Psoas muscle (tissue), 8 donors: ENCODE results near the gene WNT7A. TPM values are rescaled to one million over a fixed set of nuclear protein-coding genes. Genes with fewer than 3 reads are reported as not detected.

ENCODE experiments used
- ATAC-seq, 4 donors: fragments of 200-7000 bp; cut with Tn5 transposase; one replicate each; pipeline ENCODE4 v1.9.1; 2020; ENCODE audit warnings: moderate library complexity in 3 of 4, mild to moderate bottlenecking in 2 of 4
- DNase-seq, 2 donors: peaks; one replicate each; pipeline ENCODE4 v3.0.0-alpha.2; 2020
- H3K27ac ChIP-seq: fragments of 200-600 bp; one replicate; pipeline ENCODE4 v1.8.0; 2022
- H3K27me3 ChIP-seq, 3 donors: fragments of 200-600 bp in 1 of 3; one replicate each; pipeline versions ENCODE4 v1.6.1 to v1.8.0; 2013 to 2022; ENCODE audit warnings: low read length in 2 of 3, mild to moderate bottlenecking in 2 of 3, moderate library complexity in 1 of 3; ENCODE audit not compliant: insufficient read depth in 3 of 3
- H3K36me3 ChIP-seq, 2 donors: fragments of 200-600 bp in 1 of 2; one replicate each; pipeline versions ENCODE4 v1.6.1 to v1.8.0; 2013 to 2022; ENCODE audit warnings: low read depth in 1 of 2, mild to moderate bottlenecking in 1 of 2, moderate library complexity in 1 of 2; ENCODE audit not compliant: insufficient read depth in 1 of 2
- H3K4me1 ChIP-seq: fragments of 200-600 bp; one replicate; pipeline ENCODE4 v1.8.0; 2022
- H3K4me3 ChIP-seq: fragments of 200-600 bp; one replicate; pipeline ENCODE4 v1.8.0; 2022; ENCODE audit warnings: mild to moderate bottlenecking
- H3K9me3 ChIP-seq: fragments of 200-600 bp; one replicate; pipeline ENCODE4 v1.8.0; 2022
- CTCF ChIP-seq: fragments of 200-600 bp; IDR thresholded peaks from one replicate; pipeline ENCODE4 v1.8.0; 2022; ENCODE audit warnings: antibody characterized with exemption
- WGBS, 3 donors: extraction: QIAGEN DNeasy Blood & Tissue Kit; methylation state at CpG; one replicate each; pipeline versions ENCODE4 v1.1.6 to v1.1.7; 2013; 5-methylcytosine and 5-hydroxymethylcytosine counted together
- intact Hi-C, 2 donors: fragments of 100-400 bp; cut with DNase I; formaldehyde crosslinking; loops; one replicate each; pipeline versions ENCODE4 v1.11.0 to v1.14.2; 2022
- polyA plus RNA-seq, 3 donors: library from polyadenylated mRNA; stranded (reverse); fragments of 200-250 nt; gene quantifications; one replicate each; pipeline ENCODE4 v1.2.3, GENCODE V29; 2013
- total RNA-seq, 4 donors: library from RNA; stranded (reverse); fragmentation: NEBNext Ultra II Directional in 2 of 4; extraction: Animal tissue kit (Norgen Biotek cat#: 25700) in 2 of 4; gene quantifications; one replicate each; pipeline versions ENCODE4 v1.2.1 to v1.2.4, GENCODE V29; 2021 to 2023
- donor health status: healthy with polysubstance abuse.
- donor health status: DM: no; HTN: no; CAD: no; lungs with moderate emphysema.
- donor health status: Bipolar disorder and iron deficiency.
- donor health status: healthy.
- donor health status: DM: yes; HTN: yes; CAD: no.
- donor health status: DM: no; HTN: no; CAD: no.
- donor health status: DM: no; HTN: no; CAD: no.
- donor health status: DM: yes; HTN: yes; CAD: no.

Gene WNT7A
- total and polyA plus RNA-seq, 7 donors = 0.04 TPM; not detected in 6

GRCh38 chr3:13823692-13824091 is 56.2 kb downstream of the WNT7A start:
- no peak for ATAC-seq
- no peak for DNase-seq
- Histone ChIP-seq H3K4me3 (no peak overlapping the region), H3K36me3 (no peaks in the 10 kb centered on the region), H3K9me3 (no peaks in the 10 kb centered on the region), H3K27me3 (peaks cover 0 to 8% (median 2%) of the 10 kb centered on the region in 3 donors), H3K27ac (no peak overlapping the region), H3K4me1 (no peaks in the 10 kb centered on the region)
- intact Hi-C loops = no loop called here
- 78 to 89% (median 81%) methylated on average over 3 of the region's 3 CpGs for WGBS, 3 donors
- TF ChIP-seq CTCF = no peak

GRCh38 chr3:13822871-13823585 is 56.8 kb downstream of the WNT7A start:
- Histone ChIP-seq H3K4me3 (no peak overlapping the region), H3K9me3 (no peaks in the 10 kb centered on the region), H3K36me3 (no peaks in the 10 kb centered on the region), H3K27ac (no peak overlapping the region), H3K27me3 (peaks cover 0 to 8% (median 2%) of the 10 kb centered on the region in 3 donors), H3K4me1 (no peaks in the 10 kb centered on the region)
- ATAC-seq = no peak
- 77 to 79% (median 78%) methylated on average over 8 of the region's 8 CpGs for WGBS, 3 donors
- DNase-seq = peak in 1 of 2 donors; percentile 13
- intact Hi-C loops = no loop called here
- TF ChIP-seq CTCF = no peak

- Histone ChIP-seq H3K4me1 (no peaks in the 10 kb centered on the region), H3K9me3 (no peaks in the 10 kb centered on the region), H3K36me3 (no peaks in the 10 kb centered on the region), H3K27ac (no peak overlapping the region), H3K27me3 (peaks cover 0 to 8% (median 2%) of the 10 kb centered on the region in 3 donors), H3K4me3 (no peak overlapping the region)
- no peak for ATAC-seq
- no peak for TF ChIP-seq CTCF
- WGBS, 3 donors = 80 to 90% (median 88%) methylated on average over 5 of the region's 5 CpGs
- intact Hi-C loops = no loop called here
- peak in 1 of 2 donors; percentile 10 for DNase-seq
These were observed 57.8 kb downstream of the WNT7A start for GRCh38 chr3:13822042-13822441.

- H3K27me3 ChIP-seq = peaks cover 0 to 8% (median 4%) of the 10 kb centered on the region in 3 donors
- H3K9me3 ChIP-seq = peaks cover 2% of the 10 kb centered on the region
- H3K4me3 ChIP-seq = no peak overlapping the region
- H3K4me1 ChIP-seq = no peaks in the 10 kb centered on the region
- peak in 1 of 2 donors; percentile 19 for DNase-seq
- no peaks in the 10 kb centered on the region for H3K36me3 ChIP-seq
- H3K27ac ChIP-seq = no peak overlapping the region
- ATAC-seq = no peak
- TF ChIP-seq CTCF = no peak
- intact Hi-C loops = no loop called here
- 46 to 54% (median 49%) methylated on average over 3 of the region's 3 CpGs for WGBS, 3 donors
These were observed 58.7 kb downstream of the WNT7A start for GRCh38 chr3:13821126-13821525.
